Kidney glomerular epithelial cell (primary cell): ENCODE data around the gene PLXDC2.

Experiments
- DNase-seq: peaks from one replicate; lab custom pipeline; 2025; lab: John Stamatoyannopoulos, UW

The PLXDC2 gene

GRCh38 chr10:20276127-20276979 lies 460.1 kb downstream of the PLXDC2 start:
- DNase-seq = no peak

- DNase-seq = no peak
Observed at GRCh38 chr10:20277820-20278219, 461.6 kb downstream of the PLXDC2 start.

GRCh38 chr10:20281579-20281978 lies 465.3 kb downstream of the PLXDC2 start:
- no peak for DNase-seq

- DNase-seq = no peak
Observed at GRCh38 chr10:20287586-20287985, 471.4 kb downstream of the PLXDC2 start.

GRCh38 chr10:20288060-20288459 lies 471.8 kb downstream of the PLXDC2 start:
- DNase-seq = no peak

GRCh38 chr10:20289070-20289828 lies 473.0 kb downstream of the PLXDC2 start:
- no peak for DNase-seq

- no peak for DNase-seq
Observed at GRCh38 chr10:20298417-20298816, 482.2 kb downstream of the PLXDC2 start.

- no peak for DNase-seq
Observed at GRCh38 chr10:20299034-20299736, 483.0 kb downstream of the PLXDC2 start.

- DNase-seq = no peak
Observed at GRCh38 chr10:20300735-20301134, 484.5 kb downstream of the PLXDC2 start.

- no peak for DNase-seq
Observed at GRCh38 chr10:20302033-20302432, 485.8 kb downstream of the PLXDC2 start.

- DNase-seq = no peak
Observed at GRCh38 chr10:20303453-20304152, 487.4 kb downstream of the PLXDC2 start.

- DNase-seq = no peak
Observed at GRCh38 chr10:20313665-20314064, 497.4 kb downstream of the PLXDC2 start.

GRCh38 chr10:20314431-20314830 lies 498.2 kb downstream of the PLXDC2 start:
- DNase-seq = no peak

- no peak for DNase-seq
Observed at GRCh38 chr10:20327954-20328353, 511.7 kb downstream of the PLXDC2 start.

- no peak for DNase-seq
Observed at GRCh38 chr10:20330246-20330645, 514.0 kb downstream of the PLXDC2 start.

GRCh38 chr10:20334559-20334958 lies 518.3 kb downstream of the PLXDC2 start:
- no peak for DNase-seq
